Stomach (tissue), 4 donors: Measurements from ENCODE around the gene XXYLT1.

ENCODE experiments used
- EP300 ChIP-seq: sonication (generic); formaldehyde crosslinking; IDR thresholded peaks from one replicate; pipeline ENCODE4 v1.6.1; 2017; ENCODE audit warnings: antibody characterized with exemption
- POLR2A ChIP-seq, 4 donors: fragments of 450-650 bp; IDR thresholded peaks; one replicate each; pipeline ENCODE4 v1.6.1; 2016; ENCODE audit warnings: antibody characterized with exemption in 4 of 4, control low read depth in 2 of 4, mild to moderate bottlenecking in 1 of 4, moderate library complexity in 1 of 4
- POLR2AphosphoS5 ChIP-seq, 3 donors: sonication (generic); formaldehyde crosslinking; IDR thresholded peaks; one replicate each; pipeline ENCODE4 v1.6.1; 2016; ENCODE audit warnings: antibody characterized with exemption in 3 of 3
- TF ChIP-seq, protein P1 (sequence below), 7 experiments: fragments of 450-650 bp in 4 of 7; fragments of 200-600 bp in 3 of 7; sonication (generic) in 3 of 7; IDR thresholded peaks; one replicate each; pipeline ENCODE4 v1.5.1; 2016 to 2019; ENCODE audit warnings: antibody characterized with exemption in 7 of 7, control low read depth in 2 of 7, mild to moderate bottlenecking in 1 of 7

DNA sequence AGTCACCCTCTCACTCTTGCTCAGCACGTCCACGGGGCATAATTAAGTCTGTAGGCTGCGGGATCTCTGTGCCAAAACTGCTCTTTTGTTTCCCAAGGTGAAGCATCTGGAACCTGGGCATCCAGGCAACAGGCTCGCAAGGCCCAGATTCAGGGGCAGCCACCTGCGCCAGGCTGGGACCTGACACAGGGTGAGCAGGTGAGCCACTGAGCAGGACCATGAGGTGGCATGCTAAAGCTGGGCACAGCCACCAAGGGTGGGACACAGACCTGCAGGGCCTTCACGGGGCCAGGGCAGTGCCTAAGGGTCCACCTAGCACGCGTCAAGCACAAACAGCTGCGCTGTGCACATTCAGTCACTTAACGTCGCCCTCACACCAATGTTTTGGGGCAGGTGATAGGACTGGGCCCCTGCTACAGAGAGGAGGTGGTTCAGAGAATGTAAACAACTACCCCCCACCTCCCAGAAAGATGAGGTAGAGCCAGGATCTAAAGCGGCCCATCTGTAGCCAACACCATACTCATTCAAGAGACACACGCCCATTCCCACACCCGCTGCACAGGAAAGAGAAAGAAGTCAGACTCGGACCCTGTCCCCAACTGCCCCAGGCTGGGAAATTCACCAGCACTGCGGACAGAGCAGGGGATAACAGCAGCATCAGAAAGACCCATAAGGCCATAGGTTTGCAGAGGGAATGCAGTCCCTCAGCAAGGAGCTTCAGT lies 16.3 kb downstream of the XXYLT1 start:
- TF ChIP-seq, protein P1, sequence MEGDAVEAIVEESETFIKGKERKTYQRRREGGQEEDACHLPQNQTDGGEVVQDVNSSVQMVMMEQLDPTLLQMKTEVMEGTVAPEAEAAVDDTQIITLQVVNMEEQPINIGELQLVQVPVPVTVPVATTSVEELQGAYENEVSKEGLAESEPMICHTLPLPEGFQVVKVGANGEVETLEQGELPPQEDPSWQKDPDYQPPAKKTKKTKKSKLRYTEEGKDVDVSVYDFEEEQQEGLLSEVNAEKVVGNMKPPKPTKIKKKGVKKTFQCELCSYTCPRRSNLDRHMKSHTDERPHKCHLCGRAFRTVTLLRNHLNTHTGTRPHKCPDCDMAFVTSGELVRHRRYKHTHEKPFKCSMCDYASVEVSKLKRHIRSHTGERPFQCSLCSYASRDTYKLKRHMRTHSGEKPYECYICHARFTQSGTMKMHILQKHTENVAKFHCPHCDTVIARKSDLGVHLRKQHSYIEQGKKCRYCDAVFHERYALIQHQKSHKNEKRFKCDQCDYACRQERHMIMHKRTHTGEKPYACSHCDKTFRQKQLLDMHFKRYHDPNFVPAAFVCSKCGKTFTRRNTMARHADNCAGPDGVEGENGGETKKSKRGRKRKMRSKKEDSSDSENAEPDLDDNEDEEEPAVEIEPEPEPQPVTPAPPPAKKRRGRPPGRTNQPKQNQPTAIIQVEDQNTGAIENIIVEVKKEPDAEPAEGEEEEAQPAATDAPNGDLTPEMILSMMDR (IDR thresholded peaks at IDR 0.05) = no peak
- TF ChIP-seq EP300 (no peak), POLR2A (IDR thresholded peaks at IDR 0.05) (no peak), POLR2AphosphoS5 (IDR thresholded peaks at IDR 0.05) (no peak)
